A549 (cell line): ENCODE results near the gene UPB1. TPM values are rescaled to one million over a fixed set of nuclear protein-coding genes. Genes with fewer than 3 reads are reported as not detected.

Experiments used
- CBX2 ChIP-seq: fragments of 200-600 bp; sonication (generic); IDR thresholded peaks from 2 replicates; pipeline ENCODE4 v1.6.1; 2016; ENCODE audit warnings: low read depth, mild to moderate bottlenecking, borderline replicate concordance
- CBX8 ChIP-seq: fragments of 200-600 bp; sonication (generic); IDR thresholded peaks from 2 replicates; pipeline ENCODE4 v1.6.1; 2016
- CHD4 ChIP-seq: fragments of 200-600 bp; sonication (generic); IDR thresholded peaks from 2 replicates; pipeline ENCODE4 v1.6.1; 2016; ENCODE audit warnings: antibody characterized with exemption, mild to moderate bottlenecking, borderline replicate concordance
- E2F6 ChIP-seq: IDR thresholded peaks from 2 replicates; pipeline ENCODE4 v1.6.1; 2012; ENCODE audit warnings: low read depth, borderline replicate concordance
- EHF ChIP-seq: fragments of 250-450 bp; sonication (Bioruptor Pico); IDR thresholded peaks from 2 replicates; pipeline ENCODE4 v1.5.0; 2020; ENCODE audit warnings: mild to moderate bottlenecking
- EHMT2 ChIP-seq: fragments of 200-600 bp; sonication (generic); IDR thresholded peaks from 2 replicates; pipeline ENCODE4 v1.6.1; 2016; ENCODE audit warnings: antibody characterized with exemption, low read depth, mild to moderate bottlenecking, moderate library complexity
- ELK1 ChIP-seq: fragments of 150-350 bp; IDR thresholded peaks from 2 replicates; pipeline ENCODE4 v1.6.1; 2014; ENCODE audit warnings: low read depth, mild to moderate bottlenecking, low read length
- ESRRA ChIP-seq: fragments of 150-350 bp; IDR thresholded peaks from 2 replicates; pipeline ENCODE4 v1.6.1; 2014; ENCODE audit warnings: mild to moderate bottlenecking, low read length, borderline replicate concordance
- FOSB ChIP-seq: fragments of 250-450 bp; sonication (Bioruptor Pico); IDR thresholded peaks from 2 replicates; pipeline ENCODE4 v1.5.0; 2020; ENCODE audit warnings: mild to moderate bottlenecking, moderate library complexity
- HDAC2 ChIP-seq: fragments of 200-600 bp; sonication (generic); IDR thresholded peaks from 2 replicates; pipeline ENCODE4 v1.6.1; 2016
- HOXA7 ChIP-seq: fragments of 250-450 bp; sonication (Bioruptor Pico); IDR thresholded peaks from 2 replicates; pipeline ENCODE4 v1.5.0; 2020; ENCODE audit warnings: mild to moderate bottlenecking, moderate library complexity
- HOXB5 ChIP-seq: fragments of 250-450 bp; sonication (Bioruptor Pico); IDR thresholded peaks from 2 replicates; pipeline ENCODE4 v1.5.0; 2020; ENCODE audit warnings: mild to moderate bottlenecking, moderate library complexity
- JUNB ChIP-seq: fragments of >200 bp; sonication (Bioruptor Twin); formaldehyde crosslinking; IDR thresholded peaks from 2 replicates; pipeline ENCODE4 v1.6.1; 2016
- KDM1A ChIP-seq: fragments of 200-600 bp; sonication (generic); IDR thresholded peaks from 2 replicates; pipeline ENCODE4 v1.6.1; 2016; ENCODE audit warnings: low read depth, mild to moderate bottlenecking
- KDM5A ChIP-seq: fragments of 200-600 bp; sonication (generic); IDR thresholded peaks from 2 replicates; pipeline ENCODE4 v1.6.1; 2016; ENCODE audit warnings: antibody characterized with exemption, mild to moderate bottlenecking
- MAZ ChIP-seq: fragments of 150-350 bp; IDR thresholded peaks from 2 replicates; pipeline ENCODE4 v1.6.1; 2014; ENCODE audit warnings: antibody characterized with exemption, low read depth, low read length, borderline replicate concordance
- MYC ChIP-seq: IDR thresholded peaks from 2 replicates; pipeline ENCODE4 v1.6.1; 2012; ENCODE audit warnings: mild to moderate bottlenecking, inconsistent platforms, low read length, improper control_type of control experiment, borderline replicate concordance
- NFE2L2 ChIP-seq: fragments of 150-350 bp; conservative IDR thresholded peaks from 2 replicates; pipeline ENCODE4 v1.6.1; 2014; ENCODE audit warnings: low read length
- NPAS2 ChIP-seq: fragments of 250-450 bp; sonication (Bioruptor Pico); IDR thresholded peaks from 2 replicates; pipeline ENCODE4 v1.8.0; 2022; ENCODE audit warnings: mild to moderate bottlenecking, moderate library complexity, borderline replicate concordance
- PBX3 ChIP-seq: IDR thresholded peaks from 2 replicates; pipeline ENCODE4 v1.6.1; 2012
- PHF8 ChIP-seq: fragments of 200-600 bp; sonication (generic); IDR thresholded peaks from 2 replicates; pipeline ENCODE4 v1.6.1; 2016; ENCODE audit warnings: low read depth, mild to moderate bottlenecking, antibody characterized with exemption, moderate library complexity, borderline replicate concordance
- POLR2A ChIP-seq: IDR thresholded peaks from 2 replicates; pipeline ENCODE4 v1.6.1; 2012; ENCODE audit warnings: mild to moderate bottlenecking, low read length
- POLR2AphosphoS2 ChIP-seq: conservative IDR thresholded peaks from 2 replicates; pipeline ENCODE4 v1.6.1; 2012; ENCODE audit warnings: low read length, improper control_type of control experiment, inconsistent platforms
- RAD21 ChIP-seq, 2 experiments: fragments of >200 bp in 1 of 2; sonication (Bioruptor Twin) in 1 of 2; formaldehyde crosslinking in 1 of 2; IDR thresholded peaks in 1 of 2; conservative IDR thresholded peaks in 1 of 2; 2 replicates in 1 of 2; 3 replicates in 1 of 2; pipeline ENCODE4 v1.6.1; 2012 to 2018; ENCODE audit warnings: inconsistent platforms in 1 of 2
- RCOR1 ChIP-seq: fragments of 150-350 bp; IDR thresholded peaks from 2 replicates; pipeline ENCODE4 v1.6.1; 2014; ENCODE audit warnings: antibody characterized with exemption, low read length, low read depth
- REST ChIP-seq: fragments of 200-600 bp; sonication (generic); IDR thresholded peaks from 2 replicates; pipeline ENCODE4 v1.6.1; 2016; ENCODE audit warnings: antibody characterized with exemption, mild to moderate bottlenecking, moderate library complexity
- RFX5 ChIP-seq: fragments of 450-650 bp; IDR thresholded peaks from 2 replicates; pipeline ENCODE4 v1.7.1; 2014; ENCODE audit warnings: antibody characterized with exemption, mild to moderate bottlenecking, moderate library complexity
- RNF2 ChIP-seq: fragments of 200-600 bp; sonication (generic); IDR thresholded peaks from 2 replicates; pipeline ENCODE4 v1.6.1; 2016; ENCODE audit warnings: low read depth, mild to moderate bottlenecking, antibody characterized with exemption, moderate library complexity, borderline replicate concordance
- SREBF2 ChIP-seq: fragments of 450-650 bp; IDR thresholded peaks from 2 replicates; pipeline ENCODE4 v1.6.1; 2014; ENCODE audit warnings: mild to moderate bottlenecking, moderate library complexity
- TFCP2L1 ChIP-seq: fragments of 250-450 bp; sonication (Bioruptor Pico); IDR thresholded peaks from 2 replicates; pipeline ENCODE4 v1.5.0; 2021; ENCODE audit warnings: mild to moderate bottlenecking
- TP53 ChIP-seq: fragments of 250-450 bp; sonication (Bioruptor Pico); IDR thresholded peaks from 2 replicates; pipeline ENCODE4 v1.5.0; 2021; ENCODE audit warnings: mild to moderate bottlenecking, moderate library complexity
- ZNF302 ChIP-seq: fragments of 250-450 bp; sonication (Bioruptor Pico); IDR thresholded peaks from 2 replicates; pipeline ENCODE4 v1.9.0; 2021; ENCODE audit warnings: inconsistent platforms, mild to moderate bottlenecking, moderate library complexity
- polyA plus RNA-seq, 4 experiments: library from polyadenylated mRNA; depleted of rRNA in 3 of 4; stranded (reverse); fragments of >200 nt; fragmentation: RNase III in 1 of 4; extraction: RNeasy Plus Mini Kit Qiagen cat#74134 plus additional on column Dnase treatment in 1 of 4; gene quantifications; 2 replicates in 3 of 4; 3 replicates in 1 of 4; pipeline ENCODE4 v1.2.3, GENCODE V29; 2011 to 2017
- TF ChIP-seq, protein P1 (sequence below): fragments of 450-650 bp; IDR thresholded peaks from 2 replicates; pipeline ENCODE4 v1.6.1; 2014; ENCODE audit warnings: antibody characterized with exemption
- TF ChIP-seq, protein P2 (sequence below): fragments of 250-450 bp; sonication (Bioruptor Pico); IDR thresholded peaks from 2 replicates; pipeline ENCODE4 v1.5.0; 2020; ENCODE audit warnings: low read depth, mild to moderate bottlenecking, moderate library complexity

The UPB1 gene
- polyA plus RNA-seq, 2 of the 4 experiments (the other 2 are of a cell fraction): 0.04 TPM; not detected in 1

DNA sequence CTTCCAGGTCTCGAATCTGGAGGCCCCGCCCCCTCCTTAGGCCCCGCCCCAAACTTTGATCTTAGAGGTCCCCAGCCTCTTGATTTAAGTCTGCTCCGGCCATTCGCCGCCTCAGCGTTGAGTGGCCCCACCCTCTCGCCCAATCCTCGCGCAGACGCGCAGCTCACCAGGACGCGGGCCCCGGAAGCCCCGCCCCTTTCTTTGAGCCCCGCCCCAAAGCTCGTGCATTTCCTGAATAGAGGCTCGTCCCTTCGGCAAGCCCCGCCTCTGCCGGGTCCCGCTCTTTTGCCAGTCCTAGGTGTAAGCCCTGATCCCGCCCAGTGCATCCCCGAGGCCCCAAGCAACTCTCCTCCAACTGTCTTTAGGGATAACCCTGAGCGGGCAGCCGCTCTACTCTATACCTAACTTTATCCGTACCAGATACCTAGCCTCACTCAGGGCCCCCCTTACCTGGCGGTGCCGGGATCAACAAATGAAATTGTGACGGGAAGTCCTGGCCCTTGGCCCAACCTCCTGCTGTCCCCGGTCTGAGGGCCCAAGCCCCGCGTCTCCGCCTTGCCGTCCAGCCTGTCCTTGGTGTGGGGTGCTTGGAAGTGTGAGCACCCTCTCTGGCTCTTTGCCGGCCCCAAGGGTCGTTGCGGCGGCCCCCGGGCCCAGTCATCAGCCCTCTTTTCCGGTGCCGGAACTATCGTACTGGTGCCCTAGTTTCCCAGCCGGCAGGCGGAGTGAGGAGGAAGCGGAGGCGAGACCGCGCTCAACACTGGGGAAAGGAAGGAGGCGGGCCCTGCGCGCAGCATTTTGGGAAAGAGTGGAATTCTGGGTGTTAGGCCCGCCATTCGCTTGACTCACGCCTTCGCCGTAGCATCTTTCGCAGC, 60.3 kb downstream of the UPB1 start, which contains the start of gene SNRPD3 (continued):
- TF ChIP-seq ELK1 (no peak), EHF (no peak), POLR2A (peak; percentile 70), ZNF302 (no peak), HOXA7 (peak; percentile 36; the same call in 1 of the 2 replicates), EHMT2 (no peak), FOSB (no peak), CHD4 (no peak), JUNB (no peak), PBX3 (no peak), CBX8 (no peak), POLR2AphosphoS2 (no peak), NFE2L2 (no peak), RAD21 (conservative IDR thresholded peaks at IDR 0.05 in 1 of 2, IDR thresholded peaks at IDR 0.05 in 1 of 2) (no peak), MYC (peak; percentile 67; the same call in 1 of the 2 replicates), RNF2 (no peak), RFX5 (no peak), E2F6 (no peak; the same call in 1 of the 2 replicates), CBX2 (no peak), HOXB5 (CRISPR knock-in tag) (peak; percentile 46), REST (no peak), KDM5A (peak; percentile 80; the same call in 1 of the 2 replicates), PHF8 (peak; percentile 80), ESRRA (no peak), TFCP2L1 (no peak), MAZ (no peak), NPAS2 (CRISPR knock-in tag) (no peak), TP53 (CRISPR knock-in tag) (peak; percentile 58; the same call in 1 of the 2 replicates), KDM1A (no peak), SREBF2 (no peak), RCOR1 (no peak), HDAC2 (no peak)
- TF ChIP-seq, protein P1, sequence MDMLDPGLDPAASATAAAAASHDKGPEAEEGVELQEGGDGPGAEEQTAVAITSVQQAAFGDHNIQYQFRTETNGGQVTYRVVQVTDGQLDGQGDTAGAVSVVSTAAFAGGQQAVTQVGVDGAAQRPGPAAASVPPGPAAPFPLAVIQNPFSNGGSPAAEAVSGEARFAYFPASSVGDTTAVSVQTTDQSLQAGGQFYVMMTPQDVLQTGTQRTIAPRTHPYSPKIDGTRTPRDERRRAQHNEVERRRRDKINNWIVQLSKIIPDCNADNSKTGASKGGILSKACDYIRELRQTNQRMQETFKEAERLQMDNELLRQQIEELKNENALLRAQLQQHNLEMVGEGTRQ: no peak
- TF ChIP-seq, protein P2, sequence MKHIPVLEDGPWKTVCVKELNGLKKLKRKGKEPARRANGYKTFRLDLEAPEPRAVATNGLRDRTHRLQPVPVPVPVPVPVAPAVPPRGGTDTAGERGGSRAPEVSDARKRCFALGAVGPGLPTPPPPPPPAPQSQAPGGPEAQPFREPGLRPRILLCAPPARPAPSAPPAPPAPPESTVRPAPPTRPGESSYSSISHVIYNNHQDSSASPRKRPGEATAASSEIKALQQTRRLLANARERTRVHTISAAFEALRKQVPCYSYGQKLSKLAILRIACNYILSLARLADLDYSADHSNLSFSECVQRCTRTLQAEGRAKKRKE (CRISPR knock-in tag): no peak
